H1 (cell line): ENCODE measurements around the gene FAM50A. TPM values are rescaled to one million over a fixed set of nuclear protein-coding genes. Genes with fewer than 3 reads are reported as not detected.

ENCODE experiments used
- CHD7 ChIP-seq: fragments of 300-600 bp; sonication (generic); IDR thresholded peaks from 2 replicates; pipeline ENCODE4 v1.7.1; 2012; ENCODE audit warnings: low read length, moderate library complexity, mild to moderate bottlenecking, inconsistent platforms; ENCODE audit not compliant: insufficient replicate concordance
- E2F6 ChIP-seq: IDR thresholded peaks from 2 replicates; pipeline ENCODE4 v1.6.1; 2012; ENCODE audit warnings: inconsistent platforms
- MAX ChIP-seq: IDR thresholded peaks from 2 replicates; pipeline ENCODE4 v1.6.1; 2012; ENCODE audit warnings: inconsistent platforms
- RBBP5 ChIP-seq: IDR thresholded peaks from 2 replicates; pipeline ENCODE4 v1.7.1; 2012; ENCODE audit warnings: low read depth, mild to moderate bottlenecking, inconsistent platforms, low read length, moderate library complexity, borderline replicate concordance
- SAP30 ChIP-seq: fragments of 300-600 bp; sonication (generic); IDR thresholded peaks from 2 replicates; pipeline ENCODE4 v1.7.1; 2012; ENCODE audit warnings: low read length, moderate library complexity, mild to moderate bottlenecking, inconsistent platforms; ENCODE audit not compliant: insufficient read depth, insufficient replicate concordance
- SIN3A ChIP-seq, 2 experiments: IDR thresholded peaks in 1 of 2; conservative IDR thresholded peaks in 1 of 2; 2 replicates each; pipeline ENCODE4 v1.6.1; 2011 to 2012; ENCODE audit warnings: low read length in 2 of 2, improper control_type of control experiment in 1 of 2, low read depth in 1 of 2, mild to moderate bottlenecking in 1 of 2
- TAF1 ChIP-seq: IDR thresholded peaks from 2 replicates; pipeline ENCODE4 v1.6.1; 2011; ENCODE audit warnings: mild to moderate bottlenecking, low read depth, low read length
- TCF12 ChIP-seq: IDR thresholded peaks from 2 replicates; pipeline ENCODE4 v1.6.1; 2011; ENCODE audit warnings: low read depth, mild to moderate bottlenecking, low read length
- USF2 ChIP-seq: IDR thresholded peaks from 2 replicates; pipeline ENCODE4 v1.6.1; 2011; ENCODE audit warnings: low read length, improper control_type of control experiment
- polyA plus RNA-seq, 7 experiments: library from polyadenylated mRNA; depleted of rRNA in 3 of 7; stranded (reverse) in 5 of 7; unstranded in 2 of 7; fragments of >200 nt in 5 of 7; fragments of 200-250 nt in 2 of 7; gene quantifications; 1 replicate in 5 of 7; 2 replicates in 1 of 7; 4 replicates in 1 of 7; pipeline versions ENCODE4 v1.2.1 to v1.2.3, GENCODE V29; 2011 to 2013; ENCODE audit warnings: missing spikeins in 2 of 7, mixed read lengths in 2 of 7
- total RNA-seq: library from RNA; stranded (reverse); fragmentation: NEBNext Ultra II Directional; extraction: Animal tissue kit (Norgen Biotek cat#: 25700); gene quantifications from 2 replicates; pipeline ENCODE4 v1.2.1, GENCODE V29; 2021

FAM50A gene
- total and polyA plus RNA-seq, 2 of the 8 experiments (the other 6 are each of a cell fraction or from before 2014, with no cell fraction given): 30.7 to 48.7 TPM

- TF ChIP-seq CHD7: no peak
- 0 out of 2 replicates have a peak, but pooled peaks have one; percentile 37 for TF ChIP-seq TAF1
- no peak for TF ChIP-seq RBBP5
- 0 out of 2 replicates have a peak, but pooled peaks have one; percentile 11 for TF ChIP-seq E2F6
- TF ChIP-seq SAP30: no peak
- 0 out of 2 replicates have a peak, but pooled peaks have one; percentile 35 for TF ChIP-seq MAX
- no peak for TF ChIP-seq TCF12
- TF ChIP-seq USF2: 0 out of 2 replicates have a peak, but pooled peaks have one; percentile 11
- TF ChIP-seq SIN3A (conservative IDR thresholded peaks at IDR 0.05 in 1 of 2, IDR thresholded peaks at IDR 0.05 in 1 of 2; ENCODE audit: low read depth in 1 of 2, low read length in 2 of 2): no peak
Measured at GRCh38 chrX:154411981-154412340, 32.0 kb upstream of the FAM50A start (continued).
